ENCODE results near the gene USP4.
"Not testable (repeated sequence)": the region's sequence is repeated elsewhere in the genome, so short reads cannot be mapped to it uniquely, and the experiment has no call there.

USP4 gene

DNA sequence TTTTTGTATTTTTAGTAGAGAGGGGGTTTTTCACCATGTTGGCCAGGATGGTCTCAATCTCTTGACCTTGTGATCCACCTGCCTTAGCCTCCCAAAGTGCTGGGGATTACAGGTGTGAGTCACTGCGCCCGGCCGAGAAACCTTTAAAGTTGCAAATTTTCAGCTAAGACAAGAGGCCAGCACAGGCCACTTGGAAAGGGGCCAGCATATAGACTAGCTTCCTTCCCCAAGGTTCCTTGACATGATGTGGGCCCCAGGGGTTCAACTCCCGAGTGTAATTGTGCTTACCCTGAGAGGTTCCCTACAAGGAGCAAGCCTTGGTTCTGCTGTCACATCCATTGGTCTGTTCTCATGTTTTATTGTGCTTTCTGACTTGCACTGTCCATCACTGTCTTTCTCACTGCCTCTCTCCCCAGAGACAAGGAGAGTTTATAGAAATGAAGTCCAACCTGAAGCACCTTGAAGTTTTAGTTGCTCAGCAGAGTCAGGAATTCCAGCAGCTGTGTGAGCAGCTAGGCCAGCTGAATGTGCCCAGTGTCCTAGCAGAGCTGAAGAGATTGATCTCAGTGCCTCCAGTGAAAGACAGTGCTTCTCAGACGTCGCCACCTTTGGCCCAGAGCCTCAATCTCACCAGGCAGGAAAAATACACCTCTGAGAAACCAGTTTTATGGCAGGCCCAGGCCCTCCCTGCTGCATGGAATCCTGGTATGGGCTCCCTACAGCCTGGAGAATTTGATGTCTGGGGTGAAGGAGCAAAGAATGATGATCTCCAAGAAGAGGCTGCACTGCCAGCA, 83.9 kb downstream of the USP4 start:
- Histone ChIP-seq H3K9ac (ENCODE audit: low read depth in 1 of 2, low read length in 2 of 2) (no peak overlapping the region), H3K4me3 (ENCODE audit: low read length in 2 of 2) (no peak overlapping the region), H3K27ac (ENCODE audit: low read depth in 2 of 2, low read length in 2 of 2) (no peak overlapping the region), H3K27me3 (ENCODE audit: control insufficient read depth in 2 of 2, insufficient read depth in 2 of 2, low read length in 2 of 2) (no peaks in the 10 kb centered on the region), H3K9me3 (ENCODE audit: control insufficient read depth in 2 of 2, low read length in 2 of 2) (no peaks in the 10 kb centered on the region), H3K4me1 (ENCODE audit: control insufficient read depth in 2 of 2, insufficient read depth in 2 of 2, low read length in 2 of 2) (no peaks in the 10 kb centered on the region), H3K36me3 (ENCODE audit: control insufficient read depth in 2 of 2, insufficient read depth in 2 of 2, low read length in 2 of 2) (no peaks in the 10 kb centered on the region)

DNA sequence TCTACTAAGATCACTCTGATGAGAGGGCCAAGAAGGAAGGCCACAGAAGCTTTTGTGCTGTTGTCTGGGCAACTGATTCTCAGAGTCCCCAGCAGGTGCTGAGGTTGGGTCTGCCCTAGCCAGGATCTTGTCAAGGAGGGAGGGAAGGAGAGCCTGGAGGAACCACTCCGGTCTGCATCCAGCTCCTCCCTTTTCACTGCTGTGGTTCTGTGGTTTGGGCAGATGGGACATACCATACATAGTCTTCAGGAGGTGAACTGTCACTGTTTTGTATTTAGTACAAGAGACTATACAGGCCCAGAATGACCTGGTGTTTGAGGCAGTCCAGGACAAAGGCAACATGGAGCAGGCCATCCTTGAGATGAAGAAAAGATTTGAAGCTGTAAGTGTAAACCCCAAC, 84.7 kb downstream of the USP4 start:
- Histone ChIP-seq H3K9ac (ENCODE audit: low read depth in 1 of 2, low read length in 2 of 2) (no peak overlapping the region), H3K36me3 (ENCODE audit: control insufficient read depth in 2 of 2, insufficient read depth in 2 of 2, low read length in 2 of 2) (no peaks in the 10 kb centered on the region), H3K27ac (ENCODE audit: low read depth in 2 of 2, low read length in 2 of 2) (no peak overlapping the region), H3K9me3 (ENCODE audit: control insufficient read depth in 2 of 2, low read length in 2 of 2) (no peaks in the 10 kb centered on the region), H3K4me3 (ENCODE audit: low read length in 2 of 2) (no peak overlapping the region), H3K4me1 (ENCODE audit: control insufficient read depth in 2 of 2, insufficient read depth in 2 of 2, low read length in 2 of 2) (no peaks in the 10 kb centered on the region), H3K27me3 (ENCODE audit: control insufficient read depth in 2 of 2, insufficient read depth in 2 of 2, low read length in 2 of 2) (no peaks in the 10 kb centered on the region)

DNA sequence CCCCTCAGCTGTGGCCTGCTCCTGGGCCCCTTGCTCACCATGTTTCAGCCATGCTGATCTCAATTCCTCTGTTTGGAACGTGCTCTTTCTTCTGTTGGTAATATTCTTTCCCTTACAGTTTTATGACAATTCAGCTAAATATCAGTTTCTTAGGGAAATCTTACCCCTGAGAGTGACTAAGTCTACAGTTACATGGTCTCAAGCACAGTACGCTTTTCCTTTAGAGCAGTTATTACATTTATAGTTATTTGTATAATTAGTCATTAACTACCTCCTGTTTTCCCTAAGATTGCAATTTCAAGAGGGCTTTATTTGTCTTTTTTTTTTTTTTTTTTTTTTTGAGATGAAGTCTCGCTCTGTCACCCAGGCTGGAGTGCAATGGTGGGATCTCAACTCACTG, 86.3 kb downstream of the USP4 start:
- Histone ChIP-seq H3K27me3 (ENCODE audit: control insufficient read depth in 2 of 2, insufficient read depth in 2 of 2, low read length in 2 of 2) (no peaks in the 10 kb centered on the region), H3K4me3 (ENCODE audit: low read length in 2 of 2) (no peak overlapping the region), H3K36me3 (ENCODE audit: control insufficient read depth in 2 of 2, insufficient read depth in 2 of 2, low read length in 2 of 2) (no peaks in the 10 kb centered on the region), H3K4me1 (ENCODE audit: control insufficient read depth in 2 of 2, insufficient read depth in 2 of 2, low read length in 2 of 2) (no peaks in the 10 kb centered on the region), H3K9me3 (ENCODE audit: control insufficient read depth in 2 of 2, low read length in 2 of 2) (no peaks in the 10 kb centered on the region), H3K27ac (ENCODE audit: low read depth in 2 of 2, low read length in 2 of 2) (no peak overlapping the region), H3K9ac (ENCODE audit: low read depth in 1 of 2, low read length in 2 of 2) (no peak overlapping the region)

DNA sequence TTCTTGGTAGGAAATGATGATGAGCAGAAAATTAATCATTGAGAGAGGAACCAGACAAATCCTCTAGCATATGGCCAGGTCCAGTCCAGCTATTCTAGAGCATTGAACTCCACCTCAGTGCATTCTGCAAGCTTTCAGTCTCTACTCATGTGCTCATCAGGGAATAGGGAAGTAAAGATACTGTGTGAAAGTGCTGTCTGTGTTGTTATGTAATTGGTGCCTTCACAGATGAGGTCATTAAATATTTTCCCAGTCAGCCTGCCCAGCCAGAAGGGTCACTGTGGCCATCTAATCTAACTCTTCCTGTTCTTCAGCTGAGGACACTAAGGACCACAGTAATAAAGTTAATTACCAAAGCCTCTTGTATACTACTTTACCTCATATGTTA, 91.0 kb downstream of the USP4 start:
- H3K9me3 ChIP-seq (ENCODE audit: control insufficient read depth in 2 of 2, low read length in 2 of 2): no peaks in the 10 kb centered on the region
- H3K27ac ChIP-seq (ENCODE audit: low read depth in 2 of 2, low read length in 2 of 2): peak overlapping the region; percentile 21 to 70
- no peaks in the 10 kb centered on the region for H3K27me3 ChIP-seq (ENCODE audit: control insufficient read depth in 2 of 2, insufficient read depth in 2 of 2, low read length in 2 of 2)
- H3K4me3 ChIP-seq (ENCODE audit: low read length in 2 of 2): no peak overlapping the region
- H3K4me1 ChIP-seq (ENCODE audit: control insufficient read depth in 2 of 2, insufficient read depth in 2 of 2, low read length in 2 of 2): peaks cover 0 to 2% of the 10 kb centered on the region in 2 donors
- no peaks in the 10 kb centered on the region for H3K36me3 ChIP-seq (ENCODE audit: control insufficient read depth in 2 of 2, insufficient read depth in 2 of 2, low read length in 2 of 2)
- no peak overlapping the region for H3K9ac ChIP-seq (ENCODE audit: low read depth in 1 of 2, low read length in 2 of 2)

DNA sequence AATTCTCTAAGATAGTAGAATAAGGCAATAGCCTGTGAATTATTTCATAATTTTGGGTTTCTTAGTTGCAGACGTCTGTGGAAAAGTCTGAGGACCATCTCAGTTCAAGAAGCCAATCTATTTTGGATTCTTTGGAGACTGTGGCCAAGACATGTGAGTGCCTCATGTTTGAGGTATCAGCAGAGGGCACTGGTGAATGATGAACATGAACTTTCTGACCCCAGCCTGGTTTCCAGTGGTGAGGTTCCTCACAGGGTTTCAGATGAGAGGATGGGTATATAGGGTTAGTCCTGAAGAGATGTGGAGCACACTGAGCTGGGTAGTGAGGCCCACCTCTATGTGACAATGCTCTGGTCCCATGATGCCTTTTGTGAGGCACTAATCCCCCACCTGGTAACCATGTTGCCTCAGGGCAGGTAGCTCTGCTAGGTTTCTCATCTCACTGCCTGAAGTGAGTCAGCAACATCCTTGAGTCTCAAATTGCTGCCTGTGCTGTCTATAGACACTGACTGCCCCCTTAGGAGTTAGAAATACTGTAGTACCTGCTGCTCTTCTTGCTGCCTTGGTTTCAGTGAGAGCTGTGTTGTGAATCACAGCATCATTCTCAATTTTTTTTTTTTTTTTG, 95.2 kb downstream of the USP4 start:
- Histone ChIP-seq H3K27me3 (ENCODE audit: control insufficient read depth in 2 of 2, insufficient read depth in 2 of 2, low read length in 2 of 2) (no peaks in the 10 kb centered on the region), H3K4me3 (ENCODE audit: low read length in 2 of 2) (no peak overlapping the region), H3K9ac (ENCODE audit: low read depth in 1 of 2, low read length in 2 of 2) (no peak overlapping the region), H3K27ac (ENCODE audit: low read depth in 2 of 2, low read length in 2 of 2) (peak overlapping the region in 1 of 2 donors; percentile 13), H3K9me3 (ENCODE audit: control insufficient read depth in 2 of 2, low read length in 2 of 2) (no peaks in the 10 kb centered on the region), H3K36me3 (ENCODE audit: control insufficient read depth in 2 of 2, insufficient read depth in 2 of 2, low read length in 2 of 2) (no peaks in the 10 kb centered on the region), H3K4me1 (ENCODE audit: control insufficient read depth in 2 of 2, insufficient read depth in 2 of 2, low read length in 2 of 2) (peaks cover 0 to 2% of the 10 kb centered on the region in 2 donors)

DNA sequence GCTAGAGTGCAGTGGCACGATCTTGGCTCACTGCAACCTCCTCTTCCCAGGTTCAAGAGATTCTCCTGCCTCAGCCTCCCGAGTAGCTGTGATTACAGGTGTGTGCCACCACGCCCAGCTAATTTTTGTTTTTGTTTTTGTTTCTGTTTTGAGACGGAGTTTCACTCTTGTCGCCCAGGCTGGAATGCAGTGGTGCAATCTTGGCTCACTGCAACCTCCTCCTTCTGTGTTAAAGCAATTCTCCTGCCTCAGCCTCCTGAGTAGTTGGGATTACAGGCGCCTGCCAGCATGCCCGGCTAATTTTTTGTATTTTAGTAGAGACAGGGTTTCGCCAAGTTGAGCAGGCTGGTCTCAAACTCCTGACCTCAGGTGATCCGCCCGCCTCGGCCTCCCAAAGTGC, 99.8 kb downstream of the USP4 start:
- H3K4me3 ChIP-seq (ENCODE audit: low read length in 2 of 2); H3K36me3 ChIP-seq (ENCODE audit: control insufficient read depth in 2 of 2, insufficient read depth in 2 of 2, low read length in 2 of 2); H3K4me1 ChIP-seq (ENCODE audit: control insufficient read depth in 2 of 2, insufficient read depth in 2 of 2, low read length in 2 of 2); H3K27me3 ChIP-seq (ENCODE audit: control insufficient read depth in 2 of 2, insufficient read depth in 2 of 2, low read length in 2 of 2); H3K9ac ChIP-seq (ENCODE audit: low read depth in 1 of 2, low read length in 2 of 2); H3K27ac ChIP-seq (ENCODE audit: low read depth in 2 of 2, low read length in 2 of 2); H3K9me3 ChIP-seq (ENCODE audit: control insufficient read depth in 2 of 2, low read length in 2 of 2): not testable (repeated sequence)

DNA sequence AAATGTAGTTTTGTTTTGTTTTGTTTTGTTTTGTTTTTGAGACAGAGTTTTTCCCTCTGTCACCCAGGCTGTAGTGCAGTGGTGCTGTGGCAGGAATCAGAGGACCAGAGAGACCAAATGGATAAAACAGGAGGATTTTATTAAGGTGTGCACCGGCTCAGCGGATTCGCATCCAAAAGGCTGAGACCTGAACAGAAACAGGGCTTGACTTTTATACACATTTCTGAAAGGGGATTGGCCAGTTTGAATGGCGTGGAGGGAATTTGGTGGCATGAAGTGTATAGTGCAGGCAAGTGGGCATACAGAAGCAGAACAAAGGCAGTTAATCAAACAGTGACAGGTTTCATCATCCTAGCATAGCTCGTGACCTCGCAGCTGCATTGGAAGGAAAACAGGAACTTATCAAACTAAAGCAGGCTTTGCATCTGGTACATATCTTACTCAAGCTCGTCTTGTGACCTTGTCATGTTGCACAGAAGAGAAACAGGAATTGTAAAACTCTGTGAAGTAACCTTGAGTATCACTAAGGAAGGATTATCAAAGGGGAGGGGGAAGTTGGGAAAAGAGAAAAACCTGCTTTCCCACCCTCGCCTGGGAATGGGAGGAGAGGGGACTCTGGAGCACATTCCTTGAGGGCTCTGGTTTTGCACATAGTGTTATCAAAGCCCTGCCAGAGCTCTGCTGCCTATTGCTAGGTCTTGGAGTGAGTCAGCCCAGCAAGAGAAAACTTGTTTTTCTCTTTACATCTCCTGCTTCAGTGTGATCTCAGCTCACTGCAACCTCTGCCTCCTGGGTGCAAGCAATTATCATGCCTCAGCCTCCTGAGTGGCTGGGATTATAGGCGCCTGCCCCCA, 101.4 kb downstream of the USP4 start:
- Histone ChIP-seq H3K27ac (ENCODE audit: low read depth in 2 of 2, low read length in 2 of 2) (peak overlapping the region; percentile 55 to 67), H3K4me3 (ENCODE audit: low read length in 2 of 2) (no peak overlapping the region), H3K9me3 (ENCODE audit: control insufficient read depth in 2 of 2, low read length in 2 of 2) (peaks cover 0 to 6% of the 10 kb centered on the region in 2 donors), H3K9ac (ENCODE audit: low read depth in 1 of 2, low read length in 2 of 2) (no peak overlapping the region), H3K4me1 (ENCODE audit: control insufficient read depth in 2 of 2, insufficient read depth in 2 of 2, low read length in 2 of 2) (no peaks in the 10 kb centered on the region), H3K27me3 (ENCODE audit: control insufficient read depth in 2 of 2, insufficient read depth in 2 of 2, low read length in 2 of 2) (no peaks in the 10 kb centered on the region), H3K36me3 (ENCODE audit: control insufficient read depth in 2 of 2, insufficient read depth in 2 of 2, low read length in 2 of 2) (no peaks in the 10 kb centered on the region)

DNA sequence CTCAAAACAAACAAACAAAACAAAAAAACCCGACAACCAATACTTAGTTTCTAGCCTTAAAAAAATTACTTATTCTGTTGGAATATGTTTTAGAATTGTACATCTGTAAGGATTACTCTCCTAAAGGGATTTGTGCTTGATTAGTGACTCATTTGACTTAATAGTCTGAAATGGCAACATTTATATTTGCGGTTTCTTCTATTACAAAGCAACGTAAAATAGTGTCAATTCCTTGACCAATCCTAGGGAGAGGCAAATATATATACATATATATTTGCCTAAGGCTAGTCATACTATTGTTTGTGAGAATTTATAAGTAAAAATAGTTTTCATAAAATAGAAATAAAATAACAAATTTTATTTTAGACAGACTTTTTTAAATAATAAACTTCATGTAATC, 102.5 kb downstream of the USP4 start:
- Histone ChIP-seq H3K27ac (ENCODE audit: low read depth in 2 of 2, low read length in 2 of 2) (no peak overlapping the region), H3K9ac (ENCODE audit: low read depth in 1 of 2, low read length in 2 of 2) (no peak overlapping the region), H3K27me3 (ENCODE audit: control insufficient read depth in 2 of 2, insufficient read depth in 2 of 2, low read length in 2 of 2) (no peaks in the 10 kb centered on the region), H3K4me1 (ENCODE audit: control insufficient read depth in 2 of 2, insufficient read depth in 2 of 2, low read length in 2 of 2) (no peaks in the 10 kb centered on the region), H3K9me3 (ENCODE audit: control insufficient read depth in 2 of 2, low read length in 2 of 2) (peaks cover 2 to 12% of the 10 kb centered on the region in 2 donors), H3K4me3 (ENCODE audit: low read length in 2 of 2) (no peak overlapping the region), H3K36me3 (ENCODE audit: control insufficient read depth in 2 of 2, insufficient read depth in 2 of 2, low read length in 2 of 2) (no peaks in the 10 kb centered on the region)

DNA sequence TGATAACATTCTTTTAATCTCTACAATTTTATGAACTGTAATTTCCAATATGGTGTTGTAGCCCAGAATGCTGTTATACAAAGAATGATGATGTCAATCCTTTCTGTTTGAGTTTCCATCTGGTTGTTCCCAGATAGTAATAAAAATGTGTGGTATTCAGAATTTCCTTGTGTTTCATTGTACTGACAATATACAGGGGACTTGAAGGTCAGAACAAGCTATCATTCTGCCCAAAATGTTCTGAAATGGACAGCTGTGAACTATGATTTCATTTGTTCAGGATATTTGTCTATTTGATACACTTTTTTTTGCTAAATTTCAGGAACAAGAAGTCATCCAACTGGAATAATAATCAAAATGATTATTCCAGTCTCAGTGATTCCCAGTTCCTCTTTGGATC, 103.6 kb downstream of the USP4 start:
- no peak overlapping the region for H3K4me3 ChIP-seq (ENCODE audit: low read length in 2 of 2)
- H3K36me3 ChIP-seq (ENCODE audit: control insufficient read depth in 2 of 2, insufficient read depth in 2 of 2, low read length in 2 of 2): no peaks in the 10 kb centered on the region
- no peak overlapping the region for H3K27ac ChIP-seq (ENCODE audit: low read depth in 2 of 2, low read length in 2 of 2)
- no peaks in the 10 kb centered on the region for H3K27me3 ChIP-seq (ENCODE audit: control insufficient read depth in 2 of 2, insufficient read depth in 2 of 2, low read length in 2 of 2)
- H3K9ac ChIP-seq (ENCODE audit: low read depth in 1 of 2, low read length in 2 of 2): no peak overlapping the region
- H3K9me3 ChIP-seq (ENCODE audit: control insufficient read depth in 2 of 2, low read length in 2 of 2): peaks cover 2 to 12% of the 10 kb centered on the region in 2 donors
- H3K4me1 ChIP-seq (ENCODE audit: control insufficient read depth in 2 of 2, insufficient read depth in 2 of 2, low read length in 2 of 2): no peaks in the 10 kb centered on the region

DNA sequence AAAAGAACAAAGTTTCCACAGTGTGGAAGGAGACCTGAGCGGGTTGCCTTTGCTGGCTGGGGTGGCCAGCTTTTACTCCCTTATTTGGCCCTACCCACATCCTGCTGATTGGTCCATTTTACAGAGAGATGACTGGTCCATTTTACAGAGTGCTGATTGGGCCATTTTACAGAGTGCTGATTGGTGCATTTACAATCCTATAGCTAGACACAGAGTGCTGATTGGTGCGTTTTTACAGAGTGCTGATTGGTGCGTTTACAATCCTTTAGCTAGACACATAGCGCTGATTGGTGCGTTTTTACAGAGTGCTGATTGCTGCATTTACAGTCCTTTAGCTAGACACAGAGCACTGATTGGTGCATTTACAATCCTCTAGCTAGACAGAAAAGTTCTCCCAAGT, 111.0 kb downstream of the USP4 start:
- not testable (repeated sequence) for H3K4me3 ChIP-seq (ENCODE audit: low read length in 2 of 2); H3K27ac ChIP-seq (ENCODE audit: low read depth in 2 of 2, low read length in 2 of 2); H3K9ac ChIP-seq (ENCODE audit: low read depth in 1 of 2, low read length in 2 of 2); H3K4me1 ChIP-seq (ENCODE audit: control insufficient read depth in 2 of 2, insufficient read depth in 2 of 2, low read length in 2 of 2); H3K36me3 ChIP-seq (ENCODE audit: control insufficient read depth in 2 of 2, insufficient read depth in 2 of 2, low read length in 2 of 2); H3K27me3 ChIP-seq (ENCODE audit: control insufficient read depth in 2 of 2, insufficient read depth in 2 of 2, low read length in 2 of 2)
- H3K9me3 ChIP-seq (ENCODE audit: control insufficient read depth in 2 of 2, low read length in 2 of 2): peaks cover 6 to 12% of the 10 kb centered on the region in 2 donors
